HG03025 (cell line): ENCODE data around the gene RXRB.
"Not testable (repeated sequence)": the region's sequence is repeated elsewhere in the genome, so short reads cannot be mapped to it uniquely, and the experiment has no call there.

ENCODE experiments used
- ATAC-seq: cut with Tn5 transposase; IDR thresholded peaks from one replicate; pipeline ENCODE4 v1.9.1; 2021; ENCODE audit warnings: mild to moderate bottlenecking, moderate library complexity; ENCODE audit not compliant: unreplicated experiment, low FRiP score

The RXRB gene

GRCh38 chr6:33164665-33165373 lies 35.6 kb downstream of the RXRB start:
- no peak for ATAC-seq

DNA sequence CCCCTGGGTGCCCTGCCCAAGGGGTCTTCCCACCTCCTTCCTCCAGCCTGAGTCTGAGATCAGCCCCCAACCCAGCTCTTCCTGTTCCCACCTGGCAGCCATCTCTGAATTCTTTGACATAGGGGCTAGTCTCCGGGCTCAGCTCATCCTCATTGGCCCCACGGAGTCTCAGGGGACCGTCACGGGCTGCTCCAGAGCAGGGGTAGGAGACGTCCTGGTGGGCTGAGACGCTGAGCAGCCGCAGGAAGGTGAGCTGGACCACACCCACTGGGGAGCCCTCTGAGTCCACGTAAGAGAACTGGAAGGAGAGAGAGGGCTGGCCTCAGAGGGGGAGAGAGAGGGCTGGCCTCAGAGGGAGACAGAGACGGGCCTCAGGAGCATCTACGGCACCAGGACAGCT lies 36.3 kb downstream of the RXRB start:
- ATAC-seq = no peak

- ATAC-seq = no peak
Measured at GRCh38 chr6:33163540-33163939, 36.9 kb downstream of the RXRB start.

DNA sequence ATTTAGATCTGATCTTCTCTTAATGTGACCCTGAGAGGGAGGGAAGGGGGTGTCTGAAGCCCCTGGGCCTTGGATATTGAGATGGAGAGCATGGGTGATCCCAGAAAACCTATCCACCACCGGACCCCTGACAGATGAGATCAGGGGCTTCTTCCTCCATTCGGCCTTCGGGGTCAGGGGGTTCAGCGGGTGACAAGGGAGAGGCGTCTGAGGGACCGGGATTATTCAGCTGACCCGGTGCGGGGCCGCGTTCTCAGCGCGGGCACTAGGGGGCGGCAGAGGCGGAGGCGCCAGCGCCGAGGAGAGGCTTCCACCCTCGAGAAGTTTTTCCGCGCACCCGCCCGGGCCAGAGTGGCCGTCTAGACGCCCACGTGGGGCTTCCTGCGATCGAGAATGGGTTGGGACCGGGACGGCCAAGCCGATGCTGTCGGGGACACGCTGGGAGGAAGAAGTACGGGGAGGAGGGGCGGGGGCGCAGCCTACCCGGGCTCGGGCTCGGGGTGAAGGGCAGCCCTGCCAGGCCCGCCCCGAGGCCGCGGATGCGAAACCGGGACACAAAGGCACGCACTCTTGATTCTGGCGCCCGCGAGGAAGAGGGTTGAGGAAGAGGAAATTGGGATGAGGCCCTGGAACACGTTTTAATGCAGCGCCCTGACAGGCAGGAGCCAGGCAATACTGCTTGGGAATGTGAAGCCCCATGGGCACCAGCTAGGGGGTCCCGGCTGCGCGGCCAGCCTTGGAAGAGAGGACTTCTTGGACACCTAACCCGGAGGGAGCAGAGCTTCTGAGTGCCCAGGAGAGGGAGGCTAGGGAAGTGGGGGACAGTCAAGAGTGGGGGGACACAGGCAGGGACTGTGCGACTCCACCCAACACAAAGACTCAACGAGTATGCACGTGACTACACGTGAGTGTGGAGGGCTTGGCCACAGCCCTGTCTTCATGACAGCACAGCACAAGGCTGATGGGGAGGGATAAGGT lies 38.8 kb downstream of the RXRB start:
- no peak for ATAC-seq

DNA sequence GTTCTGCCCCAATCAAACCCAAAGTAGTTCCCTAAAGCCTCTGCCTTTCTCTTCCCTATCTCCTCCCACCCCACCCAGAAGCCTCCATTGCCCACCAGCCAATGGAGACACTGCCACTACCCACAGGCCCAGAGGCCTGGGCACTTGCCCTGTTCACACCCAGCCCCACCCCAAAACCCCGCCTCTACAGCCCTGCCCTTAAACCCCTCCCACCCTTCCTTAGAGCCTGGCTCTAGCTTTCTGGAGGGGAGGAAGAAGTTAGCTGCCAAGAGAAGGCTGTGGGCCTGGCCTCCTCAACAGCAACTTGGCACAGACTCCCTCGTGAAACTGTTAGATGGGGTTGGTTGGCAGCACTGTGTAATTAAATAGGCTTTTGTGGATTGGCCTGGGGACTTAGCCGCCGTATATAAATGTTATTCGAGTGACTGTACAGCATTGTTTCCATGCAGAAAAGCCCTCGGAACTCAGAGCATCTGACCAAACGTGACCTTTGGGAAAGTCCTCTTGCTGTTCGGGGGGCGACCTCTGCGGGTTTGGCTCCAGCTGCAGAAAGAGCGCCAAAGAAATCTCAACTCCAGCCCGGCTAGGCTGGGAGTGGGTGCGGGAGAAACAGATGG lies 39.6 kb downstream of the RXRB start:
- ATAC-seq = no peak

GRCh38 chr6:33160096-33160495 lies 40.4 kb downstream of the RXRB start:
- no peak for ATAC-seq

- no peak for ATAC-seq
Measured at GRCh38 chr6:33156964-33157363, 43.5 kb downstream of the RXRB start.

DNA sequence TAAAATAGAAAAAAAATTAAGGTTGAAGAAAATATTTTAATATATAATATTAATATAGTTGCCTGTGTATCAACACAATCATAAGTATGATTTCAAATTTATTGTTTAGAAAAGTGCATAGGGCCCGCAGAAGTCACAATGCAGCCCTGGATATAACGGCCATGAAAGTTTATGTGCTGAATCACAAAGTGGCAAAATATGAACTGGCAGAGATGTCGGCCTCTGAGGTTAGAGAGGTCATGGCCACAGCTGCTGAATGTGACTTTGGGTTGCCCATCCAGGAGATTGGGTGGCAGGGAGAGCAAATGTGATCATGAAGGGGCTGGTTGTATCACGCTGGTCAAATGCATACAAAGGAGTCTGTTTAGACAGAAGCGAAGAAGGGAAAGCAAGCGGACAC lies 43.9 kb downstream of the RXRB start:
- no peak for ATAC-seq

- no peak for ATAC-seq
Measured at GRCh38 chr6:33154349-33154748, 46.1 kb downstream of the RXRB start.

DNA sequence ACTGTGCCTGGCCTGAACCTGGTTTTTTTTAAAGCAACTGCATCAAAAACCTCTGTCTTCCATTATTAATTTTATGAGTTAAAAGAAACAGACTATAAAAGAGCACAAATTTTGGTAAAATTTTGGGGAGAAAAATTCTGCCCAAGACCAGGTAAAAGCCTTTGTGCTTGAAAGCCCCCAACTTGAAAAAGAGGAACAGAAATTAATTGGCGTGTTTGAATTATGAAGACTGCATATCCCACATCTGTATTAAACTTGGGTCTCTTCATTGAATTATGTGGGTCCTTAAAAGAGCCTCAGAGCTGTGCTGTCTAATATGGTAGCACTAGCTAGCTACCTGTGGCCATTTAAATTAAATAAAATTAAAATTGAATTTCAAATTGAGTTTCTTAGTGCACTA lies 49.4 kb downstream of the RXRB start:
- no peak for ATAC-seq

- ATAC-seq = not testable (repeated sequence)
Measured at GRCh38 chr6:33150560-33150959, 49.9 kb downstream of the RXRB start.

DNA sequence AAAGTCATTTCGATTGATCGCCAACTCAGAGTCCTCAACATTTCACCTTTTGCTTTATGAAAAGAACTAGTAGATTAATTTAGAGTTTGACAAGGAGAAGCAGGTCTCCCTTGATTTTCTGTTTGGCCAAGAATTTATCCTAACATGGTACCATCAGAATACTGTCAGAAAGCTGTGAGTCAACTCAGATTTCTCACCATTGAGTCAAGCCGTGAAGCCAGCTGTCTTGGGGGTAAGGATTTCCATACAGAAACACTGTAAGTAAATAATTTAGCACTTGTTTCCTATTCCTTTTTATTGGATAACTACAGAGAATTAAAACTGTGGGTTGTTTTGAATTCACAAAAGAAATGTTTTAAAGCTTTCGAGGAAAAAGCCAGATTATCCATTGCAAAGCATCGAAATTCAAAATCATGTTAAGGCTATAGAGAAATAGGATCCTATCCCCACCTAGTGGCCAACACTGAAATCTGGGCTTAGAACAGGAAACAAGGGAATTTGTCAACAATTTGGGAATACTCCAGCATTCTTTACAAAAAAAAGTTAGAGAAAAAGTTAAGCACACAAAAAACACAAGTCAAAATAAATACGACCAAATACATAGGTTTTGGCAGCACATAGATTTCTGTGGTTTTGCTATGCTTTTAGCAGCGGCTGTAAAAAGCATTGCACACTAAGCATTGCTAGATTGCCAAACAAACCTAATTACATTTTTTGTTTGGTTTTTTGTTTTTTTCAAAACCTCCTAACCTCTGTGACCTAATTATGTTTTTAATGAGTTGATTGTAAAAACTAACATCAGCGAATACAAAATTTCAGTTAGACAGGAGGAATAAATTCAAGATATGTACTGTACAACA lies 52.4 kb downstream of the RXRB start:
- no peak for ATAC-seq

DNA sequence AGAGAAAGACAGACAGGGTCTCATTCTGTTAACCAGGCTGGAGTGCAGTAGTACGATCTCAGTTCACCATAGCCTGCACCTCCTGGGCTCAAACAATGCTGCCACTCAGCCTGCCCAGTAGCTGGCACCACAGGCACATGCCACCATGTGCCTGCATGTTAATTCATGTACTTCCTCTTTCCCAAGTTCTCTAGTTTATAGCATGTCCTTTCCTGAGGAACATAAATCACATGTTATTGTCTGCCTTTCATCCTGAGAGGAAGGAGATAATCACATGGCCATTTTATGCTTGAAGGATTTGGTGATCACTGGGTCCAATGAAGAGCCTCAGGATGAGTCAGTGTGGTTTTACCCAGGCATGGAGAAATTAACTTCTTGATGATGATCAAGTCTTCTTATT lies 56.1 kb downstream of the RXRB start:
- ATAC-seq = no peak
